LNCaP clone FGC (cell line): ENCODE data around the gene THAP2.

Source experiments
- DNase-seq: peaks from one replicate; pipeline ENCODE4 v3.0.0-alpha.2; 2011; ENCODE audit warnings: low read depth
- H3K4me3 ChIP-seq: 2 replicates; pipeline ENCODE4 v1.5.1; 2011; ENCODE audit warnings: mild to moderate bottlenecking, low read depth, low read length, control low read depth
- CTCF ChIP-seq: IDR thresholded peaks from 2 replicates; pipeline ENCODE4 v1.5.1; 2012; ENCODE audit warnings: mild to moderate bottlenecking; ENCODE audit not compliant: control insufficient read depth, insufficient read depth; ENCODE audit errors: extremely low read depth

Gene THAP2

GRCh38 chr12:71710276-71711125 lies 46.4 kb downstream of the THAP2 start:
- no peak for TF ChIP-seq CTCF
- no peak overlapping the region for H3K4me3 ChIP-seq
- no peak for DNase-seq

GRCh38 chr12:71718611-71719010 lies 54.5 kb downstream of the THAP2 start:
- TF ChIP-seq CTCF: no peak
- DNase-seq: no peak

GRCh38 chr12:71719647-71720370 lies 55.7 kb downstream of the THAP2 start:
- no peak for DNase-seq
- no peak overlapping the region for H3K4me3 ChIP-seq
- TF ChIP-seq CTCF: no peak

More at GRCh38 chr12:71718611-71719010, 54.5 kb downstream of the THAP2 start:
- no peak overlapping the region for H3K4me3 ChIP-seq

GRCh38 chr12:71721783-71722505 lies 57.8 kb downstream of the THAP2 start:
- H3K4me3 ChIP-seq: no peak overlapping the region
- no peak for TF ChIP-seq CTCF
- peak; percentile 58 for DNase-seq

- no peak overlapping the region for H3K4me3 ChIP-seq
- DNase-seq: no peak
- no peak for TF ChIP-seq CTCF
Measured at GRCh38 chr12:71725011-71725410, 60.9 kb downstream of the THAP2 start.

- no peak for TF ChIP-seq CTCF
- no peak for DNase-seq
- H3K4me3 ChIP-seq: no peak overlapping the region
Measured at GRCh38 chr12:71726548-71726947, 62.4 kb downstream of the THAP2 start.
